EL (cell line): Measurements from ENCODE around the gene TBC1D4.
A peak's percentile ranks its signal among the peaks of the same experiment; 100 is the strongest.

Source experiments
- DNase-seq: peaks from one replicate; pipeline ENCODE4 v3.0.0-alpha.2; 2016

Gene TBC1D4

DNA sequence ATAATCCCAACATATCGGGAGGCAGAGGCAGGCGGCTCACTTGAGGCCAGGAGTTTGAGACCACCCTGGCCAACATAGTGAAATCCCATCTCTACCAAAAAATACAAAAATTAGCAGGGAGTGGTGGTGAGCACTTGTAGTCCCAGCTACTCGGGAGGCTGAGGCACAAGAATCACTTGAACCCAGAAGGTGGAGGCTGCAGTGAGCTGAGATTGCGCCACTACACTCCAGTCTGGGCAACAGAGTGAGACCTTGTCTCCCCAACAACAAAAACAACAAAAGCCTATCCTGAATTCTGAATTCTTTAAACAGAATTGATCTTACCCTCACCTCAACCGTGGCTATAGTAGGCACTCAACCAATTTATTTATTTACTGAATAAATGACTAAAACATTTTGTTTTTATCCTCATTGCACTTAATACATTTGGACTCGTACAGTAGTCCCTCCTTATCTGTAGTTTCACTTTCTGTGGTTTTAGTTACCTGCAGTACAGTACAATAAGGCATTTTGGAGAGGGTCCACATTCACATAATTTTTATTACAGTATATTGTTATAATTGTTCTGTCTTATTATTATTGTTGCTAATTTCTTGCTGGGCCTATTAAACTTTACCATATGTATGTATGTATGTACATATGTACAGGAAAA lies 98.8 kb downstream of the TBC1D4 start:
- no peak for DNase-seq

DNA sequence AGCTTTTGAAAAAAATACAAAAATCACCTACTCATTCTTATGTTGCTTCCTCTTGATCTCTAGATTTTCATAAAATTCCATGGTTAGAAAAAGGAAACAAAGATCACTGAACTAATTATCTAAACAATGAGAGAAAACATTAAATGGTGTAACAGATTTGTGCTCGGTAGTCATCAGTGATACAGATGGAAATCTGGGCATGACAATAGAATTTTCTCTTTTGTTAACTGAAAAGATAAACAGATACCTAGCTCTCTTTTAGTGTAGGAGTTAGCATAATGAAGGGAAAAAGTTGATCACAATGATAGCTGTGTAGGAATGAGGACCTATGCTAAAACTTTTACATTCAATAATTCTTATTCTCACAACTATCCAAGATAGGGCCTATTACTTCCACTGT lies 103.7 kb downstream of the TBC1D4 start:
- DNase-seq, result no peak

DNA sequence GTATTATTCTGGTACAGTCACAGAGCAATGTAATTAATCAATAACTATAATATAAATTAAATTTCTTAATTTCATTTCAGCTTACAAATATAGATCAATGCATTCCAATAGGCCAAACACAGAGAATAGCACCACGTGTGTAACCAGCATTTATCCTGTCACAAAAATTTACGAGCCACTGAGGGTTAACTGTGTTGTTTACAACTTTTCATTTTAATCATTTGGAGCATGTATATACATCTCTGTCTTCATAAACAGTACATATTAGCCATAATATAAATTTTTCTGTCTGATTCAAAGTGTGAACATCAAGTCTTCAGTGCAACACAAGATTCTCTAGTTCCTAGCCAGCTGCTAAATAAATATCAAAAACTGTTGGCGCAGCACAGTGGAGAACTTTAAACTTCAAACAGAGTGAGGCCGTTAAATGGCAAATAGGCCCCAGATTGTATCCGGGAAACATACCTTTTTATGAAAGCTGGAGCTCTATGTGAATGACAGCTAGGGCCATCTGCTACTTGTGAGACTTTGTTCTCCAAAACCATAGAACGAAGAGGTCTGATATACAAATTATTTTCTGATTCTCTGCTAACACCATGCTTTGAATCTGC lies 105.1 kb downstream of the TBC1D4 start:
- no peak for DNase-seq

DNA sequence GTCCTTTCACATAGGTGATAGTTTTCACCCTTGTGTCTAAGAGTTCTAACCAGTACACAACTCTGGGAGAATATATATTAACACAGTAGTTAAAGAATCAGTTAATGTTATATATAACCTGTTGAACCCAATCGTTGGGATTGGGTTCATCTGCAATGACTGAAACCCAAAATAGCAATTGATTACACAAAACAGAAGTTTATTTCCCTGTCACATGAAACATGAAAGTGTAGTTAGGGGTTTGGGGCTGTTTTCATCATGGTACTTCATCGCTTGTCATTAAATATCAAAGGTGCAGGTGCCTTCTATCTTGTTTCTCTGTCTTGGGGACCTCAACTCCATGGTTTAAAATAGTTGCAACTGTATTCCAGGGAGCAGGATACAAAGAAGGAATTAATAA lies 106.6 kb downstream of the TBC1D4 start:
- DNase-seq, result no peak

DNA sequence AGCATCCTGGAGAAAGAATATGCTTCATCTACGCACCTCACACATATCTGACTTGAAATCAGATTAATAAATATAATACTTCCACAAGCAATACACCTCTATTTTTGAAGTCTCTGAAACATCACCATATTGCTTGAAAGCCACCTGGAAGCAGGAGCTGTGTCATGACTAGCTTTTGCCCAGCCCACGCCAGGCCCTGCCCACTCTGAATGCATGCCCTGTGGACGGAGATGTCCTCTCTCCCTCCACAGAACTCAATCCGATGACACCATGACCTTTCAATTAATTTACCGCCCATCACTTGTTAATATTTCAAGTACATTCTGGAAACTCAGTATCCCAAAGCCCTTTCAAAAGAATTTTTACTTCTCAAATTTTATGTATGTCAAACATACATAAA lies 108.0 kb downstream of the TBC1D4 start:
- no peak for DNase-seq

DNA sequence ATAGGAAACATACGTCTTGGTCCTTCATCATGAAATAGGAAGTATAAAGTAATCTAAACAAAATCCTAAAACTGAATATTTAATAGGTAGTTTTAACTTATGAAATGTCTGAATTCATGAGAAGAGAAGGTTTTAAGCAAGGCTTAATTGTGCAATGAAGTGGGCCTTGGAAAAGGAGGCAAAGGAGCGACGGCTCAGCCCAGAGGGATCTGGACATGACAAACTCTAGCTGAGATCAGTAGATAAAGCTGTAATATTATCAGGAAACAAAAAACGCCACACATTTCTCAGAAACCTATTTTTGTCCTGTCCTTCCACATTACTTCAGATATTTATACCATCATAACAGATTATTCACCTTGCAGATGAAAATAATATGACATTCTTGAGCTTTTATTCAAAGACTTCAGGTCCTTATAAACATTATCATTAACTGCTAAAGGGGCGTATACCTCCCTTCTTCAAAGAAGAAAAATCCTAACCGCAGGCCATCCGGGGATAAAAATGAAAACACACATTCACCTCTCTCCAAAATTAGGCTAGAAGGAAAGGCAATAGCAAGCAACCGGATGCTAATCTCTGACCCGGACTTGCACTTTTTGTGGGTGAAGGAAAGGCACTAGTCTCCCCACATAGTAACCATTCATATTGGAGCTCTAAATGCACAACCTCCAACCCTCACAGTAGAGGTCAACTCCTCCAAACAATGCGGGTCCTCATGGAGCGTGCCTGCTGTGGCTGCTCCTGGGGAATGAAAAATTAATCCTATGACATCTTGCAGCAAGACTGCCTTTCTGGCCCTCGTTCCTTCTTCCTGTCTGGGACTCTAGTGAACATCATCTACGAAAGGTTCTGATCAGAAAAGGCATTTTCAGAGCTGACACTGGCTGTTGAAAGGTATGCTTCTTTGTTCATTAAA lies 108.8 kb downstream of the TBC1D4 start:
- DNase-seq, result no peak

DNA sequence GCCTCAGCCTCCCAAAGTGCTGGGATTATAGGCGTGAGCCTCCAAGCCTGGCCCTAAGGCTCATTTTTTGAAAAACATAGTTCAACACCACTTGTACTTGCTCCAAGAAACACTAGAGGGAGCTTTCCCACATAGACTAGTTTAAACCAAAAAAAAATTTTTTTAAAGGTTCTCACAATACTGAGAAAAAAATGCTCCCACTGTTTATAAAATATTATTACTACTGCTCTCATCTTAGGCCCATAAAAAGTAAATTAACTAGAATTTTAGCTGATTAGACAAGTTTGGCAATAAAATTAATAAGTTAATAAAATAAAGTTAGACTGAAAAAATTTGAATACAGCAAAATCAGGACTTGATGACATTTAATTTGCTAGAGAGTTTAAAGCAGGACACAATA lies 109.5 kb downstream of the TBC1D4 start:
- peak; percentile 57 for DNase-seq

DNA sequence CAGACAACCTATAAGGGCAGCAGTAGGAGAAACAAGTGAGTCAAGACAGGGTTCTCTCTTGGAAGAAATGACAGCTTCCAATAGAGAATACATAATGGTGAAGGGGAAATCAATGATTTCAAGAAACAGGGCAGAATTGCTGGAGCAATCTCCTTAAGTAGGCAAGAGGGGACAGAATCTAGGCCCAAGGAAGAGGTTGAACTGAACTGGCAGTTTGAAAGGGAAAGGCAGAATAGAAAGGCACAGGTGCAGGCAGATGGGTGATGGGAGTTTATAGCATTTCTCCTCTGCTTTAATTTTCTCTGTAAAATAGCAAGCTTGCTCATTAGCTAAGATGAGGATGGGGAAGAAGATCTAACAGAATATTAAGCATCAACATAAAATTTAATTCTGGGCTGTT lies 110.8 kb downstream of the TBC1D4 start:
- DNase-seq, result no peak

DNA sequence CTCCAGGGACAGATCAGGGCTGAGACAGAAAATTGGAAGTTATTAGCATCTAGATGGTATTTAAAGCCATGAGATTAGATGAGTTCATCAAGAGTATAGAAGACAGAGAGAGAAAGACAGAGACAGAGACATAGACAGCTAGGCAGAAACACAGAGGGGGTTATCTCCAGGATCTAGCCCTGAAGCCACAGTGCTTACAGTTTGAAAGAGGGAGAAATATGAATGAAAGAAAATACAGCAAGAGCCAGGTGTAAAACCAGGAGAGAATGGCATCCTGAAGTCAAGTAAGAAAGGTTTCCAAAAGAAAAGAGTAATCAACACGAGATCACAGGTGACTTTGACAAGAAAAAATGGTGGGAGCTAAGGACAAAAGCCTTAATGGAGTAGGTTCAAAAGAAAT lies 111.2 kb downstream of the TBC1D4 start:
- no peak for DNase-seq

DNA sequence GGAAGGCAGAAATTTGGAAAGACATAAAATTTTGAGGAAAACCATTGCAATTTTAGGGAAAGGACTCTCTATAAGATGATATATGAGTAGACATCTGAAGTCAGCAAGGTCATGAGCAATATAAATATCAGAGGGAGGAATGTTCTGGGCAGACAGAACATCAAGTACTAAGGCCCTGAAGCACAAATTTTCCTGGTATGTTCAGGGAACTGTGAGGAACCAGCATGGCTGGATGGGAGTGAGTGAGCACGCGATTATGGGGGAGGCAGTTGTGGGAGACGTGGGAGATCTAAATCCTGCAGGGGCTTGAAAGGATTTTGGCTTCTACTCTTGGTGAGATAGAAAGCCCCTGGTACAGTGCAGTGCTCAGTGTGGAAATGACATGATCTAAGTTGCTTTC lies 112.0 kb downstream of the TBC1D4 start:
- no peak for DNase-seq

DNA sequence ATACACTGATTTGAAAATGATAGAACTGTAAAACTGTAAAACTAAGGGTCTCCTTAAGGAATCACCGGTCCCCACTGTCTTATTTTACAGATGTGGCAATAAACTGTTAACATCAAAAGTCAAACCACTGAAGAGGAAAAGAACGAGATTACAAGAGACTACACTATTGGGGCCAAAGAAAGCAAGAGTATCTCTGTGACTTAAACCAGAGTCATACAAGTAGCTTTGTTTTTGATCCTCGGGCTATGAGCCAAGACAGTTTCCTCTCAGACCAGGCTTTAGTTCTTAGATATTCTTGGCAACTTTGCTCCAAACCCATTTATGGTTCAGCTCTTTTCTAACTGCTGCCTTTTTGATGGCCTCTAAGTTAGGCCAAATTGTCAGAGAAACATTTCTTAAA lies 113.8 kb downstream of the TBC1D4 start:
- peak; percentile 63 for DNase-seq

DNA sequence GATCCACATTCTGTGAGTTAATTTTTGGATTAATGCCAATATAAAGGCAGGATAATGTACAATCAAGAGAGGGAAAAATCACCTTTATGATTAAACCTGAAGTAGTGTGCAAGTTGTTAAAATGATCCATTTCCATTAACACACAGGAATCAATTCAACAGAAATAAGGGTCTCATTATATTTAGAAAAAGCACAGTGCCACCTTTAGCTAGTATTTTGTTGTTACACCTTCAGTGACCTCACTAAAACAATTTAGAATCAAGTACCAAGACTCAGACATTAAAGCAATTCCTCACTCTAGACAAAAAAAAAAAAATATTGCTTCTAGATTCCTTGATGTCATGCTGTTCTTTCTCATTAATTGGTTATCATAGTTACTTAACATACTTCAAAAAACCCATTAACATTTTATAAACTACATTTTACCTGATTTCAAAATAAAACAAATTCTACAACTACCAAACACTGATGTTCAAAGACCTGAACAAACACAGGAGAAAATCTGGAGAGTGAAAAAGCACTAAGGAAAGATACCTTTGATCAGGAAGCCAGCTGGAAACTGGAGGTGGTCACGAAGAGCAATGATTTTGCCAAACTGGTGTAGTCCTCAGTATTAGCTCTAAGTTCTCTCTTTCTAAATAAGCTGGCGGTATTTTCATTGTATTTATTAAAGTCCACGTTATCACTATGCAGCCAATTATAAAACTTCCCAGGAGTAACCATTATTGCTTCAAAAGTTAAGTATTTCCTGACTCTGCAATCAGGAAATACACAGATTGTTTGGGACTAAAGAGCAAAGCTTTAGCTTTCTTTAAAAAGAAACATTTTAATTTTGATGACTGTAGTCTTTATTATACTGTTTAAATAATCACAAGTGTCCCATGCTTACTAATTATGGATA lies 115.3 kb downstream of the TBC1D4 start:
- no peak for DNase-seq

DNA sequence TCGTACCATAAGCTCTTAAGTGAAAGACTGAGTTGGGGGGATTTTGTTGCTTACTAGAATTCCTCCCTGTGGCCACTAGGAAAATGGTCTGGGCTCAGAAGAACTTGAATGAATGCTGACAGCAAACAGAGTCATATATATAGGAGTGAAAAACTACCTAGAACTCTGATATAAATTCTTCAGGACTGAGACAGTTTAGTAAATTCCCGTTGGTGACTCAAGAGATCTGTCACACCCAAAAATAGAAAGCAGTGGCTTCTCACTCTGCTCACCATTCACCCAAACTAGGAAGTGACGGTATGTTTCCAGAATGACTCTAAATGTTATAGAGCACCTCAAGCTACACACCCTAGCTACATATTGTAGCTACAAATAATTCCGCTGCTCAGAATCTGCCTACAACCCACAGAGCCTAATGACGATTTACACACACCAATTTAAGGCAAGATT lies 116.2 kb downstream of the TBC1D4 start:
- peak; percentile 89 for DNase-seq

DNA sequence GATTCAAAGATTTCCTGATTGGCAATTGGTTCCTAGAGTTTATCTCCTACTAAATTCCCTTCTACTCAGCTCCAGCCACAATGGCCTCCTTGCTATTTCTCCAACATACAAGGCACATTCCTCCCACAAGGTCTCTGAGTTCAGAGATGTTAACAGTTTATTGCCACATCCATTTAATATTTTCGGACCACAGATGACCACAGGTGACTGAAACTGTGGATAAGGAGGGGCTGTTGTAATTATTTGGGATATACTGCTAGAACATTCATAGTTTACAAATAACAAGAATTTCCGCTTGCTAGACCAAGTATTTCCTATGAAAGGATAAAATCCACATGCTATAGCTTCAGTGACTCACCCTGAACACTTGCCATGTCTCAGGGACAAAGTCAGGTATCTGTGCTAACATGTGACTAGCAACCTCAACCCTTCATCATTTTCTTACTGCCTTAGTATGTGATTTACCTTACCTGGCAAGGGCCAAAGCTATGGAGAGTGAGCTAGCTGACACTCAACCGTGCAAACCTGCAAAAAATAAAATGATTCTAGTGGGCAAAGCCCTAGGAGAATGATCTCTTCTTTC lies 117.7 kb downstream of the TBC1D4 start:
- no peak for DNase-seq

DNA sequence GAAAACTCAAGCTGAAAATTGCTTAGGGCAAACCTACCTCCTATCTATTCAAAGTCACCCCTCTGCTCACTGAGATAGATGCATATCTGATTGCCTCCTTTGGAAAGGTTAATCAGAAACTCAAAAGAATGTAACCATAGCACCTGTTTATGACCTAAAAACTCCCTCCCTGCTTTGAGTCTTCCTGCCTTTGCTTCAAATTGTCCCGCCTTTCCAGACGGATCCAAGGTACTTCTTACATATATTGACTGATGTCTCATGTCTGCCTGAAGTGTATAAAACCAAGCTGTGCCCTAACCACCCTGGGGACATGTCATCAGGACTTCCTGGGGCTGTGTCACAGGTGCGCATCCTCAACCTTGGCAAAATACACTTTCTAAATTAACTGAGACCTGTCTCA lies 118.6 kb downstream of the TBC1D4 start:
- no peak for DNase-seq

DNA sequence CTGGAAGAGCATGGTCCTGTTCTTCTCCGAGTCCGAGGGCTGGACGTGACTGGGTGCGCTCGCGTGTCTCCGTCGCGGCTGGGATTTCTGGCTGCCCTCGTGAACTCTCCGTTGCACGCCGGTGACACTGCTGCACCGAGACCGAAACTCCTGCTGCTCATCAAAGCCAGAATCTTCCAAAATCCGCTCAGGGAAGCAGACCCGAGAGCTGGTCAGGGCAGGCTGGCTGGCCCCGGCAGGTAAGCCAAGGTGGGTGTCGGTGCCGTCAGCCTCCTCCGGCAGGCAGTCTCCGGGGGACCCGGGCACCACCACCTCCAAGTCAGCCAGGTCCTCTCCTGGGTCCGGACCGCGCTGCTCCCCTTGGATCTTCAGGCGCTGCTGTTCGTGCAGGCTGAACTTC lies 119.9 kb downstream of the TBC1D4 start:
- no peak for DNase-seq

DNA sequence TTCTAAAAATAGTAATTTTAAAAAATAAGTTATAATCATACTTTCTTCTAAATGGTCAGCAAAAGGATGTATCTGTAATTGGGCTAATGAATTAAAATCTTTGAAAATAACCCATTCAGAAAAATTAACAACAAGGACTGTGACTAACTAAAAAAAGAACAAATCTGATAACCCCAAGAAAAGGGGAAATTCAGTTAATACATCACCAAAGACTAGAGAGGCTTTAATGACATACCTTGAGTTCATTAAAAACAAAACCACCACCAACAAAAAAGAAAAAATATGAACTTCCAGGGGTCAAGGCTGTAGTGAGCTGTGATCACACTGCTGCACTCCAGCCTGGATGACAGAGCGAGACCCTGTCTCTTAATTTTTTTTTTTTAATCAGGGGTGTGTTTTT lies 121.8 kb downstream of the TBC1D4 start:
- no peak for DNase-seq

DNA sequence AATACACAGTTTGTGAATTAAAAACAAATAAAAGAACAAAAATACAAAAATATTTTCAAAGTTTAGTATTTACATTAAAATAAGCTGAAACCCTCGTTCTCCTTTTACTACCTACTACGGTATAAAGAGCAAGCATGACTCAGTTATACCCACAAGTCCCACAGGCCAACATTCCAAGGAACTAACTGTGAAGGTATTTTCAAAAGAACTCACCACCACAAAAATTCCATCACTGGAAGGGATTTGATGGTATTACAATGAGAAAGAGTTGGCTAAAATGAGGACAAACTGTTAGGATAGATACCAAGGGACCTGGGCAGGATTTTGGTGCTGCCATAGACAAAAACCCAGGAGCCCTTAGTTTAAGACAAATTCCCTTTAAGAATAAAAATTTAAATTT lies 122.7 kb downstream of the TBC1D4 start:
- DNase-seq, result peak; percentile 93

DNA sequence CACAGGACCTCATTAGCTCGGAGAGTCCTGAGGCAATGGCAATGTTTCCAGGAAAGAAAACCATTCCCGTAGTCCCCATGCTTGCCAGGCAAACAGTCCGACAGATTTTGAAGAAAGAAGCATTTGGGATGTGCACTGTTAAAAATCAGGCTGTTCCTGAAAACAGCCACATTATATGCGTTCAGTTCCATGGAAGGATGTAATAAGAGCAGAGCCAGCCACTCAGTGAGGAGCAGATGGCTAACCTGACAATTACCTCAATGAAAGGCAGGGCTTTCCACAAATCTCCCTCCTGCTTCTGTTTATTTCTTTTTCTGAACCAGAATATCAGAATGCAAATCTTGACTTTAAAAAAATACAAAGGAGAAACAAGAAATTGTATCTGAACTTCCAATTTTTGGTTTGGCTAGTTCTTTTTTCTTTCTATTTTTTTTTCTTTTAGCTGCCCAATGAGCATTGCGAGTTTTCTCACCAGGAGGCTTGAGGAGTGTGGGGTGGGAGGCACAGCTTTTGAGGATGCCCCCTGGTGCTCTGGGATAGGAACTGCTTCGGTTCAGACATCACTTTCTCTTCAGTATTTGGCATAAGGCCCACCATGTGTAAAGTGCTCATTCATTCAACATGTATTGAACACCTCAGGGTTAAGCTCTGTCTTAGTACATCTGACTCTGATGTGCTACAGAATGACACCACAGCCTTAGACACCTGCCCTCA lies 124.2 kb downstream of the TBC1D4 start:
- DNase-seq, result peak; percentile 76

DNA sequence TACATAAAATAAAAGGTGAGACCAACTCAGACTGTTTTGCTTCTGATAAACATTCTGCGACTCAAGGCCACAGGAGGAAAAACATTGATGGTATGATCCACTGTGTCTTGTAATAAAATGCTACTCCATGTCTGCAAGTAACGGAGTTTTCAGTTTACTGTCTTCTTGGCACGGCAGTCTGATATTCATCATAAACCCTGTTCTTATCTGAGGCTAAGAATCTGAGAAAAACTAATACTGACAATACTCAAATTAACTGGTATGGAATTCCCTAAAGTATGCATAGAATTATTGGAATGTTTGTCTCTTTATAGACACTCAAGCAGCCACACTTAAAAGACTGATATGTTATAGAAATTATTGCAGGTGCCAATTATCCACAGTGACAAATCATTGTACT lies 125.5 kb downstream of the TBC1D4 start:
- DNase-seq, result peak; percentile 65

DNA sequence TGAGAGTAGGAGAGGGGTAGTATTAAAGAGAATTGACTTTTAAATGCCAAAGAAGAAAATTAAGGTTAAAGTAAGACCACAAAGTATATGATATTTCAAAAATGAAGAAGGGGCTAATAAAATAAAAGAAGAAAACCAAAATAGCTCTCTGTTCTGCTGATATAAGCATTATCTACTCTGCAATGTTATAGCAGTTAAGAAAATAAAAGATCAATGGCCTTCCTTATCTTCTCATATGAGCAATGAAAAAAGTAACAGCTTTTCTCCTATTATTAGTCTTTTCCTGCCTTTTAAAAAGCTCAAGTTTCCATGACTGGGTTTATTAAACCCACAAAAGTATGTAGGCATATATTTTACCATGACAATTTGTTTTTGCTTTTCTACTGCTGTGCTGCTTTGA lies 126.4 kb downstream of the TBC1D4 start:
- no peak for DNase-seq

DNA sequence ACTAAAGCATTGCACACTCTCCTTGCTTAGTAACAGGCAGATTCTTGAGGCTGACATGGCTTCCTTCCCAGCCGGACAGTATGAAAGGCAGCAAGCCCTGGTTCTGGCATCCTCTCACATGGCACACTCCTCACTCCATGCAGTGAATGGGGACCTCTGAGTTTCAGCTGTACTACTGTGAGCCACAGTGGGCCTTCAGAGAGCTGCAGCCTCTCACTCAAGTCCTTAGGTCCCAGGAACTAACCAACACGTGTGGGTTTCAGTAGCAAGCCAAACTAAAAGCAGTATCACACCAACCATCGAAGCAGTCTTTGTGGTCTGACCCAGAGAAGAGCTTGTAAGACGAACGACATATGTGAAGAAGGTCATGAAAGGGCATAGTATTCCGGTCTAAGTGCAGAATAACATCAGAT lies 128.2 kb downstream of the TBC1D4 start:
- no peak for DNase-seq
